HG02981 (cell line): ENCODE measurements around the gene GZMH.
"Not testable (repeated sequence)": the region's sequence is repeated elsewhere in the genome, so short reads cannot be mapped to it uniquely, and the experiment has no call there.

ENCODE experiments used
- ATAC-seq: cut with Tn5 transposase; IDR thresholded peaks from one replicate; pipeline ENCODE4 v1.9.1; 2021; ENCODE audit warnings: mild to moderate bottlenecking, moderate library complexity; ENCODE audit not compliant: unreplicated experiment

Gene GZMH

GRCh38 chr14:24595073-24595808 lies 14.2 kb downstream of the GZMH start:
- no peak for ATAC-seq

- not testable (repeated sequence) for ATAC-seq
Measured at GRCh38 chr14:24591004-24591403, 18.5 kb downstream of the GZMH start.

DNA sequence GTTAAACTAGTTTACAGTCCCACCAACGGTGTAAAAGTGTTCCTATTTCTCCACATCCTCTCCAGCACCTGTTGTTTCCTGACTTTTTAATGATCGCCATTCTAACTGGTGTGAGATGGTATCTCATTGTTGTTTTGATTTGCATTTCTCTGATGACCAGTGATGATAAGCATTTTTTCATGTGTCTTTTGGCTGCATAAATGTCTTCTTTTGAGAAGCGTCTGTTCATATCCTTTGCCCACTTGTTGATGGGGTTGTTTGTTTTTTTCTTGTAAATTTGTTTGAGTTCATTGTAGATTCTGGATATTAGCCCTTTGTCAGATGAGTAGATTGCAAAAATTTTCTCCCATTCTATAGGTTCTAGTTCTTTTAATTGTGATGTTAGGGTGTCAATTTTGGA lies 25.1 kb downstream of the GZMH start:
- not testable (repeated sequence) for ATAC-seq

GRCh38 chr14:24578558-24578957 lies 30.9 kb downstream of the GZMH start:
- no peak for ATAC-seq

DNA sequence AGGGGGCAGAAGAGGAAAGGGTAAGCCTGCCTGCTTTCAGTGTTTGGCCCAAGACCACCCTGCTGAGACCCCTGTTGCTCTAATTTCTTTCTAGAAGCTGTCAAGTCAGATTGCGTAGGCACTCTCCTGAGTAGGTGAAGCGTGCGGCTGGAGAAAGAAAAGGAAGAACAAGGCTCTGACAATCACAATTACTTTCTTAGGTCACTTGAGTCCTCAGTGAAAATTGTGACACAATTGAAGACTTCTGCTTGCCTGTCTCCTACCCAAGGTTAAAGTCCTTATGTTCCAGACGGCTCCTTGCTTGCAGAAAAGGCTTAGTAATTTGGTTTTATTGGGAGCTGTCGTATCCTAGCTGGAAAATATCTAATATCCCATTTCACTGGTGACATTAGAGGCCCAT lies 32.7 kb downstream of the GZMH start:
- no peak for ATAC-seq

DNA sequence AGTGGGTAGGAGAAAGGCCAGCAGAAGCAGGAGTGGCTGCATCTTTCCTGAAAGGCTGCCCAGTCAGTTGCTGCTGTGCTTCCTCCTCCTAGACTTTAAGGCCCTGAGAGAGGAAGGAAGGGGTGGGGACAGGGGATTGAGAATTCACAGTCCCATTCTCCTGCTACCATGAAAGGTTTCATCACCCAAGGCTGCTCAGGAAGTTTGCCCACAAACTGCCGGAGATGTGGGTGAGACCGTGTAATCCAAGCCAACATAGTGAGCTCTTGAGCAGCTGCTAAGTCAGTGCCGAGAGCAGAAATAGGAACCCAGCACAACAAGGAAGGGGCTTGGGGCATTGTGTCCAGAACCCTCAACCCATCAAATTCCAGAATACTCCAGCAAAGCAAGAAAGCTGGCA lies 33.3 kb downstream of the GZMH start, which contains the start of gene CTSG:
CTSG (minus strand) TSS at position 69 of the 400 bp plus-strand sequence; CDS start at position 42, 27 bp downstream.
- ATAC-seq, result no peak

- ATAC-seq, result no peak
Measured at GRCh38 chr14:24574206-24574774, 35.2 kb downstream of the GZMH start.

DNA sequence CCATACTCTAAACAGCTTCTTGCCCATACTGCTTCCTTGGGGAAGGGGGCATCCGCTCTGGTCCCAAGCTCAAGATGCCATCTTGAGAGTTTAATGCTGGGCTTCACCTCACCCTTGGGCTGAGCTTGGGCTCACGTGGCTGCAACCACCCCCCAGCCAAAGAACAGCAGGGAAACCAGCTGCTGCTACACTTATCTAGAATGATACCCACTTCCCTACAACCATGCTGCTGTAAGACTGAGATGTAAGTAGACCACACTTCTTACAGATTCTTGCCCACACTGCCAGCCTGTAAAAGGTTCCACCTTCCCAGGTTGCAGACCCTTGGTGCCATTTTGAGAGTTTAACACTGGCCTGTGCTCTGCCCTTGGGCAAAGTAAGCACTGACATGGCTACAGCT lies 43.2 kb downstream of the GZMH start:
- no peak for ATAC-seq

- no peak for ATAC-seq
Measured at GRCh38 chr14:24565766-24566165, 43.7 kb downstream of the GZMH start.

DNA sequence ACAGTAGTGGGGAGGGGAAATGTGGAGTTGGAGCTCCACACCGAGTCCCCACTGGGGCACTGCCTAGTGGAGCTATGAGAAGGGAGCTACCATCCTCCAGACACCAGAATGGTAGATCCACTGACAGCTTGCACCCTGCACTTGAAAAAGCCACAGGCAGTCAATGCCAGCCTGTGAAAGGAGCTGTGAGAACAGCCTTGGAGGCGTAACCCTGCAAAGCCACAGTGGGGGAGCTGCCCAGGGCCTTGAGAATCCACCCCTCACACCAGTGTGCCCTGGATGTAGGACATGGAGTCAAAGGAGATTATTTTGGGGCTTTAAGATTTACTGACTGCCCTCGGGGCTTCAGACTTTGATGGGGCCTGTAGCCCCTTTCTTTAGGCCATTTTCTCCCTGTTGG lies 46.0 kb downstream of the GZMH start:
- ATAC-seq, result no peak

DNA sequence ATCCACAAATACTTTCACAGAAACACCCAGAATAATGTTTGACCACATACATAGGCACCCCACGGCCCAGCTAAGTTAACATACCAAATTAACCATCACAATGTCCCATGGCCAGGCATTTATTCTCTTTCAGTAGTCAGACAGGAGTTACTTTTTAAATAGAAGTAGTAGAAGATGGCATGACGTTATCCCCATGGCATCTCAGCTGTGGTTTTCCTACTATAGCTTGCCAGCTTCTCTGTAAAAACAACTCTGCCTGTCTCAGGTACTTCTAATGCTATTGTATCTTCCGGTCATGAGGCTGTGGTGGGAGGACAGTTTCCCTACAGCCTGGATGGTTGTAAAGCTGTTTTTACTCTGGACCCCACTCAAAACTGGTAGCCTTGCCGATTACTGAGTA lies 52.7 kb downstream of the GZMH start:
- no peak for ATAC-seq
